Lower leg skin (tissue), 4 donors: ENCODE data around the gene TRIO. TPM values are rescaled to one million over a fixed set of nuclear protein-coding genes. Genes with fewer than 3 reads are reported as not detected.

Experiments
- DNase-seq, 2 donors: peaks; one replicate each; pipeline ENCODE4 v3.0.0-alpha.2; 2019; ENCODE audit warnings: low spot score in 2 of 2
- H3K4me3 ChIP-seq: fragments of 200-600 bp; sonication (generic); 2 replicates; pipeline ENCODE4 v1.5.1; 2017; ENCODE audit warnings: mild to moderate bottlenecking, low read depth; ENCODE audit not compliant: poor library complexity, severe bottlenecking
- POLR2A ChIP-seq, 2 donors: fragments of 450-650 bp; IDR thresholded peaks; one replicate each; pipeline ENCODE4 v1.6.1; 2016 to 2017; ENCODE audit warnings: antibody characterized with exemption in 2 of 2, mild to moderate bottlenecking in 1 of 2, moderate library complexity in 1 of 2
- WGBS, 2 donors: methylation state at CpG; one replicate each; pipeline ENCODE4 v1.1.5; 2018; 5-methylcytosine and 5-hydroxymethylcytosine counted together
- intact Hi-C: fragments of 100-400 bp; cut with DNase I; formaldehyde crosslinking; loops from one replicate; pipeline ENCODE4 v1.15.0; 2023; ENCODE audit warnings: low total_unique reads
- total RNA-seq, 4 donors: library from RNA; depleted of rRNA; stranded (reverse); fragments of >200 nt; gene quantifications; one replicate each; pipeline ENCODE4 v1.1.0, GENCODE V29; 2016
- TF ChIP-seq, protein P1 (sequence below), 3 donors: fragments of 450-650 bp; IDR thresholded peaks; one replicate each; pipeline ENCODE4 v1.5.1; 2016; ENCODE audit warnings: antibody characterized with exemption in 3 of 3, mild to moderate bottlenecking in 3 of 3, moderate library complexity in 2 of 3

The TRIO gene
- total RNA-seq, 4 donors from 2014 or later, result 47.8 to 101 (median 64.5) TPM

DNA sequence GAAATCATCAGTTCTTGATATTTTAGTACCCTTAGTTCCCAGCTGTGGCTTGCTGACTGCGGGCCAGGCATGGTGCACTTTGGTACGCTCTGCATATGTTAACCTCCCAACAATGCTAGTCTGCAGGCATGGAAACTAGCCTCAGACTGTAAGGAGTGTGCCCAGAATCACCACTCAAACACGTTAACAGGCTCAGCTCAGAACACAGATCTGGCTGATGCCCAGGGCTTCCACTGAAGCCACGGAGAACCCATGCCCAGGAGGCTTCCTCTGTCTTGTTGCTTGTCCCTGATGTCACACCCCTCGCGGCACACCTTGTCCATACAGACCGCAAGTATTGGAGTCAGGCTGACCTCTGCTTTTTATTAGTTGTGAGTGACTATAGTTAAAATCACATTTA, 251.2 kb downstream of the TRIO start:
- 84 to 85% methylated on average over 7 of the region's 7 CpGs for WGBS, 2 donors
- intact Hi-C loops, result no loop called here
- no peak for DNase-seq
- H3K4me3 ChIP-seq, result no peak overlapping the region
- TF ChIP-seq, protein P1, sequence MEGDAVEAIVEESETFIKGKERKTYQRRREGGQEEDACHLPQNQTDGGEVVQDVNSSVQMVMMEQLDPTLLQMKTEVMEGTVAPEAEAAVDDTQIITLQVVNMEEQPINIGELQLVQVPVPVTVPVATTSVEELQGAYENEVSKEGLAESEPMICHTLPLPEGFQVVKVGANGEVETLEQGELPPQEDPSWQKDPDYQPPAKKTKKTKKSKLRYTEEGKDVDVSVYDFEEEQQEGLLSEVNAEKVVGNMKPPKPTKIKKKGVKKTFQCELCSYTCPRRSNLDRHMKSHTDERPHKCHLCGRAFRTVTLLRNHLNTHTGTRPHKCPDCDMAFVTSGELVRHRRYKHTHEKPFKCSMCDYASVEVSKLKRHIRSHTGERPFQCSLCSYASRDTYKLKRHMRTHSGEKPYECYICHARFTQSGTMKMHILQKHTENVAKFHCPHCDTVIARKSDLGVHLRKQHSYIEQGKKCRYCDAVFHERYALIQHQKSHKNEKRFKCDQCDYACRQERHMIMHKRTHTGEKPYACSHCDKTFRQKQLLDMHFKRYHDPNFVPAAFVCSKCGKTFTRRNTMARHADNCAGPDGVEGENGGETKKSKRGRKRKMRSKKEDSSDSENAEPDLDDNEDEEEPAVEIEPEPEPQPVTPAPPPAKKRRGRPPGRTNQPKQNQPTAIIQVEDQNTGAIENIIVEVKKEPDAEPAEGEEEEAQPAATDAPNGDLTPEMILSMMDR (IDR thresholded peaks at IDR 0.05), result no peak

DNA sequence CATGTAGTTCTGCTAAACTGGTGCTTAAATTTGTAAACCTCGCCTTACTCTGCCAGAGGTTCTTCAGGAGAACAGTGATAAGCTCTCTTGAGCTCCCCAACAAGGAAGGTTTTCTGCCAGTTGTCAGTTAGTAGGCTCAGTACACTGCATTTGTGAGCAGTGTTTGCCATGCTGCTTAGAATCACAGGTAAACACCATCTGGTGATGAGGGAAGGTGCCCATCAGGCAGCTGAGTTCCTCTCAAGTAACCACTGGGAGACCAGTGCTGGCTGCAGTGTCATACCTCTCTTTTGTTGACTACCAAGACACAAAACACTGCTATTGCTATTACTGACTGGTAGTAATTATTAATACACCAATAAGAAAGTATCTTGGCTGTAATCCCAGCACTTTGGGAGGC, 252.3 kb downstream of the TRIO start:
- TF ChIP-seq, protein P1 (IDR thresholded peaks at IDR 0.05), result no peak
- TF ChIP-seq POLR2A (IDR thresholded peaks at IDR 0.05), result no peak

DNA sequence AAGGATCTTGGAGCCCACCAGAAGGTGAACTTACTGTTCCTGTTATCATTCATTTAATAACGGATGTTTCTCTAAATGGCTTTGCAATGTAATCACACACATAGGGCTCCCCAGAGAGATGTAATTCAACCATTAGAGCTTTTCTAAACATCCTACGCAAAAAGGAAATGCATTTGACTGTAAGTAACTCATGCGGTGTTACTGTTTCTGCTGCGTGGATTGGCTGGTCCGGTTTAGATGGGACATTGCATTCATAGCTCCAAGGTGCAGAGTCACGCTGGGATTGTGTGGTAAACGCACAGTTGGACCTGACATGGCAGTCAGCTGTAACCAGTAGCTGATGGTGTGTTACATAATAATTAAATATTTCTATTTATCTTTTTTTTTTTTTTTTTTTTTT, 252.9 kb downstream of the TRIO start:
- H3K4me3 ChIP-seq, result no peak overlapping the region
- 95 to 96% methylated on average over 7 of the region's 7 CpGs for WGBS, 2 donors
- intact Hi-C loops, result no loop called here
- TF ChIP-seq, protein P1 (IDR thresholded peaks at IDR 0.05), result no peak
- no peak for TF ChIP-seq POLR2A (IDR thresholded peaks at IDR 0.05)
- DNase-seq, result no peak

More for the DNA sequence above, 252.3 kb downstream of the TRIO start:
- DNase-seq, result no peak
- intact Hi-C loops, result no loop called here
- 91 to 100% methylated on average over 1 of the region's 1 CpG for WGBS, 2 donors
- H3K4me3 ChIP-seq, result no peak overlapping the region

DNA sequence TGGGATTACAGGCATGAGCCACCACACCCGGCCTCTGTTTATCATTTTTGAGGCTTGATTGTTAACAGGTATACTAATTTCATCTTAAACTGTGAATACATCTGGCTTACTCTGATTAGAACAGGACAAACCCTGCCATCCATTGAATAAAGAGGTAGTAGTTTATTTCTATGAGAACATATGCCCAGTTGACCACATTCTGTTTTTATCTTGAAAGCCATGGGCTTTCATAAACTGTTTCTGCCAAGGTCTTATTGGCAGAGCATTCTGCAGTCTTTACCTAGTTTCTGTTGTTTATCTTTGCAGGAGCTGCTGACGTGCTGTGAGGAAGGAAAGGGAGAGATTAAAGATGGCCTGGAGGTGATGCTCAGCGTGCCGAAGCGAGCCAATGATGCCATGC, 253.6 kb downstream of the TRIO start:
- TF ChIP-seq POLR2A (IDR thresholded peaks at IDR 0.05), result no peak
- TF ChIP-seq, protein P1 (IDR thresholded peaks at IDR 0.05), result no peak
- intact Hi-C loops, result no loop called here
- no peak for DNase-seq
- WGBS, 2 donors, result 93 to 97% methylated on average over 5 of the region's 5 CpGs
- no peak overlapping the region for H3K4me3 ChIP-seq

DNA sequence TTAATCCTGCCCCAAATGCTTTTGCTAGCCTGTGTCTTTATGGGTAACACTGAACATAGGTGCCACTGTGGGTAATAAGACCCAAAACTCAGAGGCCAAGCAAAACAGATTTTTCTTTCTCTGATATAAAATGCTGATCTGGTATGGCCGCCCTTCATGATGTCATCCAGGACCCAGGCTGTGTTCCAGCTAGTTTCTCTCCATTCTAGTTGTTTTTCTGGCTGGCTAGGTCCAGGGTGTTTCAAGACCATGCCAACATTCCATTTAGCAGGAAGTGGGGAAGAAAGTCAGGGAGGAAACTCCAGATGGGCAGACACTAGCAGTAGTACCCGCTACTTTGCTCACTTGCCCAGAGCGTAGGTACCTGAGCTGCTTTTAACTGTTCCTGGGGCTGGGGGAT, 254.6 kb downstream of the TRIO start:
- TF ChIP-seq, protein P1 (IDR thresholded peaks at IDR 0.05), result no peak
- no peak for TF ChIP-seq POLR2A (IDR thresholded peaks at IDR 0.05)
- H3K4me3 ChIP-seq, result no peak overlapping the region
- WGBS, 2 donors, result 64 to 80% methylated on average over 3 of the region's 3 CpGs
- no peak for DNase-seq
- intact Hi-C loops, result no loop called here

DNA sequence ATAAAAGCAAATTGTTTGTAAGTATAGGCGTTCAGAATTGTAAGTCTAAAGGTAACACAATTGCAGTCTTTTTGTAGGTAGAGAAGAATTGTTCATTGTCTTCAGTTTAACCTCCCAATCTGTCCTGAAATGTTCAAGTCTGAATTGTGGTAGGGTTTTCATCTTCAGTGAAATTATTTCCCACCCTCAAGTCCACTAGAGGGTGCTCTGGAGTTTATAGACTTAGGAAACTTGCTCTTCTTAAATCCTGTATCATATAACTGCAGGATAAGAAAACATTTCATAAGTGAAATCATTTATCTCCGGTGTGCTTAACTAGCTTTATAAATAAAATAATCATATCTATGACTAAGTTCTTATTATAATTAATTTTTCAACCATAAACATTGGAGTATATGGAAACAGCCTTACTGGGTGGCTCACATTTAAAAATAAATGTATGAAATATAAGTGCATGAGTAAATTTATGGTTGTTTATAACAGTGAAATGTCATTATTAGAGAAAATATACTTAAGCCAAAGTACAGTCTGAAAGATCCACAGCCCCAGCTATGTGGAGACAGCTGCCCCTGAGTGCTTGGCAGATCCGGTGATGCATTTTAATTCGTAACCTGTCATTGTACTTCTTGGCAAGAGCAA, 256.0 kb downstream of the TRIO start:
- 54 to 57% methylated on average over 4 of the region's 4 CpGs for WGBS, 2 donors
- H3K4me3 ChIP-seq, result no peak overlapping the region
- DNase-seq, result no peak
- no peak for TF ChIP-seq POLR2A (IDR thresholded peaks at IDR 0.05)
- TF ChIP-seq, protein P1 (IDR thresholded peaks at IDR 0.05), result no peak
- intact Hi-C loops, result no loop called here
